HG03457 (cell line): ENCODE data around the gene UGT1A5.

Experiments
- ATAC-seq: cut with Tn5 transposase; IDR thresholded peaks from one replicate; pipeline ENCODE4 v1.9.1; 2021; ENCODE audit warnings: moderate number of reproducible peaks; ENCODE audit not compliant: unreplicated experiment

The UGT1A5 gene

DNA sequence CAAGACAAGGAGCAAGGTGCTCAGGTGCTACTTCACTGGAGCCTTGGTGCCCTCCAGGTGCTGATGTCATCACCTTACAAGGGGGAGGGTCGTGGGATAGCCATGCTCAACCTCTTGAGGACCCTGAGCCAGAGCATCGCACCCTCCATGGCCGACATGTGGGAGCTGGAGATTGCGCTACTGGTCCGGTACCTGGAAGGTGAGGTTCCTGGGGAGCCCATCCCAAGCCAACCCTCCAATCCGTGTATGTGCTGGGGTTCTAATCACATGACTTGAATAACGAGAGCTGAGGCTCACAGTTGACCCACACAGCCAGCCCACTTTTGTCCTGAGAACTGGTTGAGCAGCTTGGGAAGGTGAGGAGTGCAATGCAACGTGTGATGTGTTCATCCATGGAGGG, 91.3 kb downstream of the UGT1A5 start:
- ATAC-seq = no peak

DNA sequence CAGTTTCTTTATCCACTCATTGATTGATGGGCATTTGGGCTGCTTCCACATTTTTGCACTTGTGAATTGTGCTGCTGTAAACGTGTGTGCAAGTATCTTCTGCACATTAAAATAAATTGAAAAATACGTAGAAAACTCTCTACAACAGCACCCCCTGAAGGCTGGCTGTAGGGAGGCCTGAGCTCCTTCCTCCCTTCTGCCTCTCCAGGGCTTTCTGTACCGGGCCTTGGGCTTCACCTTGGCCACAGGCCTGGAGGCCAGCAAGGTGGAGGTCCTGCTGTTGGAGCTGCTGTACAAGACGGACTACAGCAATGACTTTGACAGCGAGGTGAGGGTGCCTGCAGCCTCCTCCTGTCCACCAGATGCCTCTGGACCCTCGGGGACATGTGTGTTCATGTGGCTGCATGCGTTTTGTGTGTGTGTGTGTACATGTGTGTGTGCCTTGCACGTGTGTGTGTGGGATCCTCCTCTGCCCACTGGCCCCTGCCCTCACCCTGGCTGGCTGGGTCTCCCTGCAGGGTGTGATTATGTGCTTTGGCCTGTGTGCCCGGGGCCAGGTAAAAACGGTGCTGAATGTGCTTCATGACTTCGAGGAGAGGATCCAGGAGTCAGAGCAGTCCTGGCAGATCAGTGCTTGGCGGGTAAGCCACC, 94.6 kb downstream of the UGT1A5 start:
- no peak for ATAC-seq

DNA sequence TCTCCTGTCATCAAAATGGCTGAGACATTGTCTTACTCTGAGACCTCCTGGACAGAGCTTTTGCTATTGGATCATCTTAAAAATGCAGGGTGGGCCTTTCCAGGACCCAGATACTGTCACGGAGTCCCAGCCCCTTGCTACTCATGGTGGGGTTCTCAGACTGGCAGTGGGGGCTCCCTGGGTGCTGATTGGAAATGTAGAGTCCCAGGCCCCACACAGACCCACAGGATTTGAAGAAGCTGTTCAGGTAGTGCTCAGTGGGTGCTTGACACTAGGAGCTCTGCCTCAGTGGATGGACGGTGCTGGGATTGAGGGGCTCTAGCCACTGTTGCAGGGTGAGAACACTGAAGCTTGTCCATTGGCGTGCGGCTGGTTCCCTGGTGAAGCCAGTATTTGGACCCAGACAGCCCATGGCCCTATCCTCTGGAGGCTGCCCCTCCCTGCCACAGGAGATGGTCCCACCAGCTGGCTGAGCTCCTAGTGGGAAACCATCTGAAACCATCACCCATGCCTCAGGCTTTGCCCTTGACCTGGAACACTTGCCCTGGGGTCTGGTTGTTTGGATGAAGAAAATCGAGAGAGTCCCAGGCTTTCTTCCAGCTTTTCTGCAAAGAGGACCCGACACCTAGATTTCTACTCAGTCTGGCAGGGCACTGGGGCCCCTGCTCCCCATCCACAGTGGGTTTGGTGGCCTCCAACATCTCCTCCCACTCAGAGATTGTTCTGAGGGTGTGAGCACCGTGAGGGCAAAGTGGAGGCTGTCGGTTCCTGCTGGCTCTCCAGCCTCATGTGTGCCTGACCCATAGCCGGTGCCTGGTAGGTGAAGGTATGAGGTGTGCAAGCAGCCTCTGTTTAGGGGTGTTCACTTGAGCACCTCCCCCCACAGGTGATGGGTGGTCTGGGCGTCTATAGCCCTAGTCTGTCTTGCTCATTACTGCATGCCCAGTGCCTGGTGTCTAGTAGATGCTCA, 95.5 kb downstream of the UGT1A5 start:
- ATAC-seq = no peak

DNA sequence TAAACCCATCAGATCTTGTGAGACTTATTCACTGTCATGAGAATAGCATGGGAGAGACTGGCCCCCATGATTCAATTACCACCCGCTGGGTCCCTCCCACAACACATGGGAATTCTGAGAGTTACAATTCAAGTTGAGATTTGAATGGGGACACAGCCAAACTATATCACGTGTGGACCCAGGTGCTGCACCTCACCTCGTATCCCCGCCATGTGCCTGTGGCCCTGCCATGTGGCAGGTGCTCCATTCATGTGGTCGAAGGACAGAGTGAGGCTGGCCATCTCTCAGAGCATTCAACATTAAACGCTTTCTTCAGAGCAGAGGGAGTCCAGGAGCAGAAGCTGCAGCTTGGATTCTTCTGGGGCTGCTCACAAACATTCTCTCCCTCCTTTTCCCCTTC, 97.7 kb downstream of the UGT1A5 start:
- ATAC-seq = no peak

DNA sequence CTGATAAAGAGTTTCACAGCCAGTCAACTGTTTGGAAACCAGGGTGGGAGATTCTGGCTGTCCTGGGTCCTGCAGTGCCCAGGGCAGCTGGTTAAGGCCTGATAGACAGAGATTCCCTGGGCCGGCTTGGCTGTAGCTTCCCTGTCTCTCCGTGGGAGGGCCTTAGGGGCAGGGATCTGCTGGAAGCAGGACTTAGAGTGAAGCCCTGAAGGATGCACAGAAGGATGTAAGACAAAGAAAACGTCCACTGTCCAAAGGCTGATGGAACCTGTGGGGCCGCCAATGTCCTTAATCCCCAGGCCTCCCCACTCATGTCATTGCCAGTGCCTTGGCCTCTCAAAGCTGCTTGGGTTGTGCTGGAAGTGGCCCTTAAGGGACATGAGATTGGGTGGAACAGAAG, 98.4 kb downstream of the UGT1A5 start:
- no peak for ATAC-seq

DNA sequence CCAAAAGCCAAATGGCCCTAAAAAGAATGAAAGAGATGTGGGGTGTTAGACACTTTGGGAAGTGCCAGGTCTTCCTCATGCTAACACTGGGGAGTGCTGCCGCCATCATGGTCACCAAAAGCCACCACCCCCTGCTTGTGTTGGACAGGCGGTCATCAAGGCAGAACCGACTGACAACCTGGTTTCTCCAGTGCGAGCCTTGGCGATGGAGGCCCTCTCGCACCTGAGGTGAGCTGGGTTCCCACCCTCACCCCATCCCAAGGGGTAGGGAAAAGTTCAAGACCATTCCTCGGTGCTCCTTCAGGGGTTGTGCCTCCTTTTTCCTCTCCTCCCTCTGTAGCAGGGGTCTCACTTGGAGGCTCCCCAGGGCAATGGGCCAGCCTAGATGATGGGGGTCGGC, 99.0 kb downstream of the UGT1A5 start:
- no peak for ATAC-seq

DNA sequence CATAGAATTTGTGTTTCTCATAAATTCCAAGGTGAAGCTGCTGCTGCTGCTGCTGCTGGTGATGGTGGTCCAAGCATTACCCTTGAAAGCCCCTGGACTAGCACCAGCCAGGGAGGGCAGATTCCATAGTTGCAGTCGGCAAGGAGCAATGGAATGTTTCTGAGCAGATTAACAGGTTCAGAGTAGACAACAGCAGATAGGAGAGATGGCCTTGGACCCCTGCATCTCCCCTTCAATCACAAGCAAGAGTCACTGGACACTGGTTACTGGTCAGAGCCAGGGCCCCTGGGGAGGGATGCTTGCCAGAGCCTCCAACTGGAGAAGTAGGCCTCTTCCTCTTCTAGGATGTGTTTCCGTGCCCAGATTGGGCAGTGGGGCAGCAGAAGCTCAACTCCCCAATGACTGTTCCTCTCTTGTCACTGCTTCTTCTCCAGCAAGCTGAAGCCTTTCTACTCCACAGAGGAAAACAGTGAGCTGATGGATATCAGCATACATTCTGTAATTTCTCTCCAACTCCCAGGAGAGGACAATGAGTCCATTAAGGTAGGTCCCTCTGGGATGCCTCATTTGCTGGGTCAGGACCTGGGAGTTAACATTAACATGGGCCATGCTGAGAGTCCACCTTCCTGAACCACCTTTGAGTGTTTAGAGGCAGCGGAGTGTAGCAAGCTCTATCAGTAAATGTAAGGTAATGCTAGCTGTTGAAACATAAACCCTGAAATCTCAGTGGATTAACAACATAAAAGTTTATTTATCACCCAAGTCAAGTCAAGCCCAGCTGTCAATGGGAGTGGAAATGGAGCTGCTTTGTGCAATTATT, 100.7 kb downstream of the UGT1A5 start:
- ATAC-seq = no peak

DNA sequence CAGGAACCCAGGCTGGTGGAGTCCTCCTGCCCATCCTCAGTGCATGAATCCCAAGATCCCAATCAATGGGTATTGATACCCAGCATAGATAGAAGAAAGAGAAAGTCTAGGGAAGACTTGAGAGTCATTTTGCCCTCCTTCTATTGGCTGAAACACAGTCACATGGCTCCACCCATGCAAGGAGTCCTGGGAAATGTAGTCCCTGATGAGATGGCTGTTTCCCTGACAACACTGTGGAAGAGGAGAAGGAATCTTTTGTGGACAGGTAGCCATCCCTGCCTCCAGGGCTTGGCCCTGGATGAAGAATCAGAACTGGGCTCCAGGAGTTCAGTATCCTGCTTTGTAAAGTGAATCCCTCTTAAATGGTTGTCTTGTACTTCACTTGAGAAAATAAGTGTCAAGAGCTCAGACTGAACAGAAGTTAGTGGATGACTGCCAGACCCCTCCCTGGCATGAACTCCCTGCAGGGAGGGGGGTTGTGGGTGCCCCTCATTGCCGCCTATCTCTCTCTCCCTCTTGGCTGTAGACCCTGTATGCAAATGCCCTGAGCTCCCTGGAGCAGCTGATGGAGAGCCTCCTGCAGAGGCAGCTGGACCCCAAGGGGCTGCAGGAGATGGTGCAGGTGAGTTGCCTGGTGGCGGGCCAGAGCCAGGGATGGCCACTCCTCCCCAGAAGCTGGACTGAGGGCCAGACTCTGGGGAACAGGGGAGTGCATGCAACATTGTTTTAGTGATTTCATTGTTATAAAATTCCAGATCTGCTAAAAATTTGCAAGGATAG, 101.5 kb downstream of the UGT1A5 start:
- no peak for ATAC-seq

DNA sequence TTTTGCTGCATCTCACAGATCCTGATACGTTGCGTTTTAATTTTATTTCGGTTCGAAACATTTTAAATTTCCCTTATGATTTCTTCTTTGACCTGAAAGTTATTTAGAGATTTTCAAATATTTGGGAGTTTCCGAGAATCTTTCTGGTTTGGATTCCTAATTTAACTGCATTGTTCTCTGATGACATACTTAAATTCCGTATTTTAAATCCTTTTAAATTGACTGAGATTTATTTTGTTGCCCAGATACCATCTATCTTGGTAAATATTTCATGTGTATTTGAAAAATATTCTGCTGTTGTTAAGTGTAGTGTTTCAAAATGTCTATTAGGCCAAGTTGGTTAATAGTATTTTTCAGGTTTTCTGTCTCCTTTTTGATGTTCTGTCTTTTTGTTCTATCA, 103.2 kb downstream of the UGT1A5 start:
- ATAC-seq = no peak

DNA sequence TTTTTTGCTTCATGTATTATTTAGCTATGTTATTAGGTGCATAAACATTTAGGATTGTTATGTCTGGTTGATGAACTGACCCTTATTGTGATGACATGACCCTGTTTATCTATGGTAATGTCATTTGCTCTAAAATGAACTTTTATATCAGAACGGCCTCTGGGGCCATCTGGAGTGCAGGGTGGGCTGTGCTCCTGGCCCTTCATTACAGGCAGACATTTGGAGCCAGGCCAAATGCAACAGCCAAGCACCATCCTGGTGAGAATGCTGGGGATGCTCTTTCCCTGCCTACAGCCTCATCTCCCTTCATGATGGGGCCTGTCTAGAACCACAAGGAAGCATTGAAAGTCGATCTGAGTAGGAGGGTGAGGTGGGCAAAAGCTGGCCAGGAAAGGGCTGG, 103.6 kb downstream of the UGT1A5 start:
- ATAC-seq = no peak

DNA sequence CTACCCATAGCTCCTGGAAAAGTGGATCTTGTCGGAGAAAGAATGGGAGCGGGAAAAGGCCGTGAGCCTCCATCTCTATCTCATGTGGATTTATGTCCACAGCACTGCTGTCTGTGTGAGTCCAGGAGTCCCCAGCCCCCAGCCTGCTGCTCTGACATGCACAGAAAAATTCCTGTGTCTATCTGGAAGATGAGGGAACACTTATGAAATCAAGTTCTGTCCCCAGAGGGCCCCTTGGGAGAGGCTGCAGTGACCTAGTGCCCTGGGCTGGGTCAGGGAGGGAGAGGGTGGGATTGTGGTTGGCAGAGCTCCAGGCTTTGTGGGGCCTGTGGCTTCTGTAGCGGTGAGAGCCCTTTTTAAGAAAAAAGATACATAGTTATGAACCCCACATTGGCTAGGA, 104.1 kb downstream of the UGT1A5 start:
- no peak for ATAC-seq

DNA sequence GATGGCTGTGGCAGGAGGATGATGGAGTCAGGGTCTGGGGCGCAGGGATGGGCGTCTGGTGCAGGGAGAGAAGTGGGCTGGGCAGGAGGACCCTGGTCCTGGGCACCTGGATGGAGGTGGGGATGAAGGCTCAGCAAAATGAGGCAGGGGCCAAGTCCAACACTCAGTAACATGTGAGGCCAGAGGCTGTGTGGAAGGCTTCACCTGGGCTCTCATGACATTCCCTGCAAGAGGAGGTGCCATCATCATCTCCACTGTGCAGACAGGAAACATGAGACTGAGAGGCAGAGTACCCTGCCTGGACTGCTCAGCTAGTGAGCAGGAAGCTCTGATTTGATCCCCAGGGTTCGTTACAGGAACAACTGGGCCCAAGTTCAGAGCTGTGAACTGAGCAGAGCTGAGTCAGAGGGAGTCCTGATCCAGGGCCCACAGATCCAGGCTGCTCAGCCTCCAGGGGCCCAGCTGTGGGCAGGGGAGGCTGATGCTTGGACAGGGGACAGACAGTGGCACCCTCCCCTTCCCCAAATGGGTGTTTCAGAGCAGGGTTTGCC, 104.7 kb downstream of the UGT1A5 start:
- ATAC-seq = no peak

DNA sequence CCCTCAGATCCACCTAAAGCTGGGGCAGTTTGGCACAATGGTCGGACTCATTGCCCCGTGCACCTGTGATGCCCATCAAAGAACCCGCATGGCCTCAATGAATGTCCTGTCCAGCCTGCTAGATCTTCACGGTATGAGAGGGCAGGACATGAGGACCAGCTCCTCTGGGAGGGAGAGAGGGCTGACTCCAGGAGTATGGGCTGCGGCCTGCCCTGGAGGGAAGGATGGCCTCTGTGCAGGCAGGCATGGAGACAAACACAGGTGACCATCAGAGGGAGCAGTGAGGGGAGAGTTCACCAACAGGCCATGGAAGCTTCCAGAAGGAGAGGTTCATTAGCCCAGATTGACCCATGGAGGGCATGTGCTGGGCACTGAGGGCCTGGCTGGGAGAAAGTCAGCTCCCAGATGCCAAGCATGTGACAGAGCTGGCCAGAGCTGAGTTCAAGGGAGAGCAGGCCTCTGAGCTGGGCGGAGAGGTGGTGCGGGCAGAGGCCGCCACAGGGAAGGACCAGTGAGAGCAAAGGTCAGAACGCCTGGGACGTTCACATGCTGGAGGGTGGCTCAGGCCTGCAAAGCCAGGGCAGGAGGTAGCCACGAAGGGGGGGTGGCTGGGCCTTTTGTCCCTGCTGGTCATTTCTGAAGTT, 105.4 kb downstream of the UGT1A5 start:
- ATAC-seq = no peak

DNA sequence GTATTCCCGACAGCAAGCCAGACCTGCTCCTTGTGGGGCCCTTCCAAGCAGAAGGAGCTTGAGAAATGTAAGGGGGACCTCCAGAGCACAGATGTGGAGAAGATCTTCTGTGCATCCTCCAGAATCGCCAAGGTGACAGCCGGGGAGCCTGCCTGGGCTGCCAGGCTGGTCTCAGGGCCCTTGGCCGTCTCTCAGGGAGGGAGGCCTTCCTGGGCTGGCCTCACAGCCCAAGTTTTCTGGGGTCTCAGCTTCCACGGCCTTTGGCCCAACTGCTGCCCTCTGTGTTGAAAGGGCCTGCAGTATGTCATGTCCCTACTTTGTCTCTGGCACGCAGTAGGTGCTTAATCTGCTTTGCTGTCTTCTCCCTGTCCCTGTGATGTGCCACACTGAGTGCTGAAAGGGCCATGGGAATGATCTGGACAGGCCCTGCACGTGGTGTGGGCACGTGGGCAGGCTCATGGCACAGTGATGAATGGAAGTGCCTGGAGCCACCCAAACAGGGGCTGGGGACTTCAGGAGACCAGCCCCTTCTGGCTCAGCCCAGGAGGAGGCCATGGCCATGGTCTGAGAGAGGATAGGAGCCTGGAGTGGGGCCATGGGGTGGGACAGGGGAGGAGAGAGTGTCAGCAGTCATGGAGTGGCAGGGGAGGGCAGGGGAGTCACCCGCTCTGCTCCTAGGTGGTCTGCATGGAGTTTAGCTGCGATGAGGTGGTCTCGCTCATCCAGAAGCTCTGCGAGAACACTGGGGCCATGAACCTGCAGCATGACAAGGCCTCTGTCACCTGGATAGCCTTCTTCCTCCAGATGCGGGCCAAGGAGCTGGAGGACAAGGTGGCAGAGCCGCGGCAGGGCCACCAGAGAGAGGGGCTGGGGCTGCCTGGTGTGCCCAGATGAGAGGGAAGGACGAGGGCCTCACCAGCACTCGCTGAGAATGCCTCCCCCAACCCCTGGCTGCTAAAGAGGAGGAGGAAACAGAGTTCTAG, 106.2 kb downstream of the UGT1A5 start:
- ATAC-seq = no peak

DNA sequence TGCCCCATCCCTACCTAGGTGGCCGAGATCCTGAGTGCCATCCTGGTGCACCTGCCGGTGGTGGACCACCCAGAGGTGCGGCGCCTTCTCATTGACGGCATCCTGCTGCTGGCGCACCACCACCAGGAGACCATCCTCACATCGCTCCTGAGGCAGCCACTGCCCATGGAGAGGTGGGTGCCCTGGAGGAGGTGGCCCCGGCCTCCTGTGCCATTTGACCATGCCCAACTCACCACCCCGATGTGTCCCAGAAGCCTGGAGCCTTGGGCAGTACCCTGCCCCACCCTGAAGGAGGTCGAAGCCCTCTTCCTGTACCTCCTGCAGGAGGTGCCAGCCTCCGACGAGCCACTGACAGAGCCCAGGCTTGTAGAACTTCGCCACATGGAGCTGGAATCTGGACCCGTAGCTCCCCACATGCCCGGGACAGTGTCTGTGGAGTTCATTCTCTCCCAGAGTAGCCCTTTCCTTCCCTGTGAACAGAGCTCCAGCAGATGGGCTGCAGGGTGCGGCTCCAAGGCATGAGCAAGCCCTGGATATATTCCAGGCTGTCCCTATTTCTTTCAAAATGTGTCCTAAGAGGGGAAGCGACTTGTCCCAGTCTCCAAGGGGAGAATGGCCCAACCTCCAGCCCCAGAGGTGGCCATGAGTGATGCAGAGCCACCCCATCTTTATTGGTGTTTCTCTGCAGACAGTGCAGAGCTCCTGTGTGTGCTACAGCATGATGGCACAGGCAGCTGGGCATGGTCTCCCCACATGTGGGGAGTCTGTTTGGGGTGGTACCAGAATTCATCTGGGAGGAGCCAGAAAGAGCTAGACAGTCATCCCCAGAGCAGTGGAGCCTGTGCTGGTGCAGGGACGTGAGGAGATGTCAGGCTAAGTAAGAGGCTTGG, 107.4 kb downstream of the UGT1A5 start:
- no peak for ATAC-seq

DNA sequence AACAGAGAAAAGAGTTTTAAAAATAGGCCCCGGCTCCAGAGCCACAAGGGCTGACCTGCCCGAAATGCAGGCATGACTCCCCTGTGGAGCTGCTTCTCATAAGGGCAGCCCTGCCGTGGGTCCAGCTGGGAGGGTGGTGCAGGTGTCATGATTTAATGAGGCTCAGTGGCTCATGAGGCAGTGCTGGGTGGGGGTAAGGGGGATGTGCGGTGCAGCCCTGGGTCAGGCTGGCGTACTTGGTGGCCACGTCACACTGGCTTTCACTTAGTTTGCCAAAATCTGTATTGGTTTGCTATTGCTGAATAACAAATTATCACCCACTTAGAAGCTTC, 108.0 kb downstream of the UGT1A5 start:
- ATAC-seq = no peak

DNA sequence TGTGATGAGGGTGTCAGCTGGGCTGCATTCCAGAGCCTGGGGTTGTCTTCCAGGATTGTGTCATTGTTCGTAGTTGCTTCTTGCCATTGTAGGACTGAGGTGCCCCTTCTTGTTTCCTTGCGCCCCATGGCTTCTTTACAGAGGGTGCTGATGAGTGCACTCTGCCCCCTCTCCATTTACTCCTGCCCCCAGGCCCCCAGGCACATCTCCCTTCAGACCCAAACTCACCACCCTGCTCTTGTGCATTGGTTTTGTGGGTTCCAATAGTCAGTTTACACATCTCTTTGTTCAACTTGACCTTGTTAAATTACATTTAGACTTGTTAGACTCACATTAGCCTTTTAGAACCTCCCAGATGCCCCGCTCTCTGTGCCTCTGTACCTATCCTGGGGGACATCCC, 108.5 kb downstream of the UGT1A5 start:
- ATAC-seq = no peak

DNA sequence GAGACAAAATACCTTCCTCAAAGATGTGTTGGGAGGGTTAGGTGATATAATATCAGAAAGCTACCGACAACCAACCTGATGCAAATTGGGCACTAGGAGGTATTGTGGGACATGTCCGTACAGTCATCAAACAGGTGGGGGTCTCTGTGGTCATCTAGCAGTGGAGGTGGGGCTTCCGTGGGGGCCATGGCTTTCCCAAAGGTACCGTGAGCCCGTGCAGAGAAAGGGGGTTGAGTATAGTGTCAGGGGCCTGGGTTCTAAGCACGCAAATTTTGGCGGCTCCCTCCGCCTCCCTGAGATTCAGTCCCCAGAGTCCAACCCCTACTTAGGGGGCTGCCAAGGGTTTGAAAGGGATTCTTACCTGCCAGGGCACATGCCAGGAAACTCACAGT, 109.0 kb downstream of the UGT1A5 start:
- ATAC-seq = no peak
